ENCODE data around the gene KIAA1210. TPM values are rescaled to one million over a fixed set of nuclear protein-coding genes. Genes with fewer than 3 reads are reported as not detected.

KIAA1210 gene
- under 1 TPM in 1 of 4 donors, not detected in 3; 0.09 TPM for total RNA-seq

DNA sequence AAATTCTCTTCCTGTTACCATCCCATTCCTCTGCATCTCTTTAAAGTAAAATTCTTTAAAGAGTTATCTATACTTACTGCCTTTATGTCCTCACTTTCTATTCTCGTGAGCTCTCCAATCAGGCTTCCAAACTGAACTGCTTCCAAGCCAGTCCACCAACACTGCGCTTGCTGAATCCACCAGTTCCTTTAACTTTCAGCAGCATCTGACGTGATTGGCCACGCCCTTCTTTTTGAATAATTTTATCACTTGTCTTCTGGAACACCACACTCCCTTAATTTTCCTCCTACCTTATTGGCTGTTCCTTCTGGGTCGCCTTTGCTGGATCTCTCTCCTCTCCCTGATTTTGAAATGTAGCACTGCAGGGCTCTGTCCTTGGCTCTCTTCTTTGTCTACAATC is at the start of gene KIAA1210:
KIAA1210 (minus strand) TSS at position 163 of the 400 bp plus-strand sequence. CDS start 4,170 bp downstream, outside the sequence.
- DNase-seq (ENCODE audit: low spot score) (no peak), ATAC-seq (ENCODE audit: low FRiP score) (no peak)
- TF ChIP-seq CTCF (IDR thresholded peaks at IDR 0.05): no peak

DNA sequence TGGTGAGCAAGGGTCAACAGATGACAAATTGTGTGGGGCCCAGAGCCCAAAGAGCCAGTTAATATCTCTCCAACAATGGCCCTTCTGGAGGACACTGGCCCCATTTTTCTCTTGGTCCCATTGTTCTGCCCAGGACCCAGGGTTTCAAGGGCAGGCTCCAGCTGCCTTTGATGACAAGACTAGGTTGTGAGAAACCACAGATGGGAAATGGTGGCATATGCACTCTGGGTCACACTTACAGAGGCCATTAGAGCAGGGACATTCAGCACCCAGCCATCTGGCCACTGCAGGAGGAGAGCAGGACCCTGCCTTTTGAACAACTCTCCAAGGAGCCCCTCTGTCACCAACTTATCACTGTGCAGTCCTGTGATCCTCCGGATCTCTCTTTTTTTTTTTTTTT is 49.7 kb upstream of the KIAA1210 start:
- no peak for DNase-seq (ENCODE audit: low spot score)
- TF ChIP-seq CTCF (IDR thresholded peaks at IDR 0.05): no peak
- ATAC-seq (ENCODE audit: low FRiP score): no peak

DNA sequence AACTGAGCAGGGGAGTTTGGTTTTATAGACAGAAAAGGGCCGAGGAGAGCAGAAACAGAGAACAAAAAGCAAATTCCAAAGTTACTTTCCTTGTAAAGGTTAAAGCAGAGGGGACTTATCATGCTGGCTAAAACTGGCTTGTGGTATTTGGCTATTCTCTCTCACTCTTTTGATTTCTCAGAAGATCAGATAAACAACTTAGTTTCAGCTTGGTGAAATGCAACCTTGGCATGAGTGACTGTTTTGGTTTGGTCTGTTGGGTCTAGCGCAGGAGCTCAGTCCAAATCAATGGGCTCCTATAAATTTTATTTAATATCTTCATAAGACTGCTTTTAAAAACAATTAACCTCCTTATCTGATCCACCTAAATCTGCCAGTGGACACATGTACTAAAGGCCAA is 47.3 kb upstream of the KIAA1210 start:
- ATAC-seq (ENCODE audit: low FRiP score): no peak
- DNase-seq (ENCODE audit: low spot score): no peak
- no peak for TF ChIP-seq CTCF (IDR thresholded peaks at IDR 0.05)

DNA sequence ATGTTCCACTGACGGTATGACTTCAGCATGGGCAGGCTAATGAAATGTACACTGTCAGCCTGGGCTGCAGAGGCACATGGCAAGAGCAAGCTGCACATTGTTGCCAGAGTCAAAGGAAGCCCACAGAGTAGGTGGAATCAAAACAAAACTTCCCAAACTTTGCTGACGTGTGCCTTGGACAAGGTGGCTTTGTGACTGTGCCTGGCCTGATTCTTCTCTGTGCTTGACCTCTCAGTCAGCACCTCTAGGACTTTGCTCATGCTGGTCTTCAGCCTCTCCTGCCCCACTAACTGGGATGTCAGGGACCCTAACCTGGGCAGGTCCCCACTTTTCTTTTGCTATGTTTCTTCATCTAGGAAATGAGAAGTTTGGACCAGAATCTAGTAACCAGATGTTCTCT is 40.5 kb upstream of the KIAA1210 start:
- TF ChIP-seq CTCF (IDR thresholded peaks at IDR 0.05): no peak
- no peak for ATAC-seq (ENCODE audit: low FRiP score)
- no peak for DNase-seq (ENCODE audit: low spot score)

GRCh38 chrX:119158226-119158625 is 30.6 kb upstream of the KIAA1210 start:
- ATAC-seq (ENCODE audit: low FRiP score) (no peak), DNase-seq (ENCODE audit: low spot score) (no peak)
- no peak for TF ChIP-seq CTCF (IDR thresholded peaks at IDR 0.05)

GRCh38 chrX:119156241-119156640 is 28.6 kb upstream of the KIAA1210 start:
- TF ChIP-seq CTCF (IDR thresholded peaks at IDR 0.05): no peak
- no peak for ATAC-seq (ENCODE audit: low FRiP score)
- no peak for DNase-seq (ENCODE audit: low spot score)

DNA sequence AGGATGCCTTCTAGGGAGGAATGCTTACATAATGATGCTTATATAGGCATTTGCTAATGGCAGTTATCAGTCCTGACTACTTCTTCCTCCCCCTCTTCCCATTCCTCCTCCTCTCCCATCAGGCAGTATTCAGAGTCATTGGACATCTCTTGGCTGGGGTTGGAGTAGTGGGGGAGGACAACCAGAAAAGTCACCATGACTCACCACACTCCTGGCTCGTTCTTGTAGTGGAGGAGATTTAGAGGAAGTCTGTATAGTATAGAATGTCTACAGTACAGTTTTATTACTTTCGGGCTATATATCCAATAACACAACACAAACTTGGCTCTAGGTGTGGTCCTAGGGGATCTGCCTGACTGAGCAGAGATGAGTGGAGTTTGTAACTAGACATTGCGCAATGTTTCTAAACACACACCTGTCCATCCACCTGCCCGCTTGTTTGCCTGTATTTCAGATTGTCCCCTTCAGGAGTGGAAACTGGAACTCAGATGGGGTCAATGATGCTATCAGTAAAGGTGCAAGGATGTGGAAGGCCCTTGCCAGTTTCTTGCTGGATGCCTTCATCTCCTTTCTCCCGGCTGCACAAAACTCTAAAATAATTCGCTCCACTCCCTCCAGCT is 27.9 kb upstream of the KIAA1210 start:
- ATAC-seq (ENCODE audit: low FRiP score) (peak; percentile 84), DNase-seq (ENCODE audit: low spot score) (peak; percentile 25)
- no peak for TF ChIP-seq CTCF (IDR thresholded peaks at IDR 0.05)
